Loucy (cell line): ENCODE results near the gene CTRL.
"Not testable (repeated sequence)": the region's sequence is repeated elsewhere in the genome, so short reads cannot be mapped to it uniquely, and the experiment has no call there.

Experiments used
- H2AFZ ChIP-seq: fragments of 200-600 bp; sonication (generic); 2 replicates; pipeline ENCODE4 v1.6.0; 2016; ENCODE audit warnings: antibody characterized with exemption, mild to moderate bottlenecking, low read length, moderate library complexity
- H3F3A ChIP-seq: fragments of 200-600 bp; 2 replicates; pipeline ENCODE4 v1.6.0; 2016; ENCODE audit warnings: antibody characterized with exemption, low read depth, mild to moderate bottlenecking
- H3K27me3 ChIP-seq: fragments of 200-600 bp; sonication (generic); 2 replicates; pipeline ENCODE4 v1.6.1; 2014; ENCODE audit warnings: low read length, mild to moderate bottlenecking; ENCODE audit not compliant: insufficient read depth, poor library complexity, severe bottlenecking
- H3K36me3 ChIP-seq: fragments of 200-600 bp; sonication (generic); 2 replicates; pipeline ENCODE4 v1.6.1; 2016; ENCODE audit warnings: low read length; ENCODE audit not compliant: insufficient read depth
- H3K4me1 ChIP-seq: fragments of 200-600 bp; sonication (generic); 2 replicates; pipeline ENCODE4 v1.5.1; 2014; ENCODE audit warnings: low read length, mild to moderate bottlenecking; ENCODE audit not compliant: insufficient read depth, poor library complexity, severe bottlenecking
- H3K4me2 ChIP-seq: fragments of 200-600 bp; sonication (generic); 2 replicates; pipeline ENCODE4 v1.6.0; 2014; ENCODE audit warnings: antibody characterized with exemption, low read length, low read depth, mild to moderate bottlenecking; ENCODE audit not compliant: poor library complexity, severe bottlenecking
- H3K4me3 ChIP-seq: fragments of 200-600 bp; sonication (generic); 2 replicates; pipeline ENCODE4 v1.5.1; 2014; ENCODE audit warnings: low read length, mild to moderate bottlenecking, mixed read lengths; ENCODE audit not compliant: poor library complexity, severe bottlenecking
- H3K79me2 ChIP-seq: fragments of 200-600 bp; sonication (generic); 2 replicates; pipeline ENCODE4 v1.6.1; 2014; ENCODE audit warnings: low read length; ENCODE audit not compliant: insufficient read depth
- H3K9ac ChIP-seq: fragments of 200-600 bp; sonication (generic); 2 replicates; pipeline ENCODE4 v1.6.0; 2014; ENCODE audit warnings: mild to moderate bottlenecking, low read depth, low read length, moderate library complexity; ENCODE audit not compliant: poor library complexity, severe bottlenecking
- H3K9me2 ChIP-seq: fragments of 200-600 bp; sonication (generic); replicated peaks from 2 replicates; pipeline ENCODE4 v1.6.1; 2016; ENCODE audit warnings: low read depth, low read length, mixed read lengths
- H3K9me3 ChIP-seq: fragments of 200-600 bp; sonication (generic); 2 replicates; pipeline ENCODE4 v1.6.1; 2014; ENCODE audit warnings: mild to moderate bottlenecking, antibody characterized with exemption, low read length, low read depth; ENCODE audit not compliant: insufficient read depth
- H4K20me1 ChIP-seq: fragments of 200-600 bp; sonication (generic); 2 replicates; pipeline ENCODE4 v1.6.0; 2014; ENCODE audit warnings: antibody characterized with exemption, low read length, mild to moderate bottlenecking; ENCODE audit not compliant: insufficient read depth, poor library complexity, severe bottlenecking
- EZH2phosphoT487 ChIP-seq: fragments of 200-600 bp; IDR thresholded peaks from 2 replicates; pipeline ENCODE4 v1.6.1; 2018; ENCODE audit warnings: antibody characterized with exemption, mild to moderate bottlenecking, moderate library complexity, borderline replicate concordance
- TF ChIP-seq, protein P1 (sequence below): fragments of 200-600 bp; sonication (generic); conservative IDR thresholded peaks from 2 replicates; pipeline ENCODE4 v1.5.1; 2014; ENCODE audit warnings: mild to moderate bottlenecking, antibody characterized with exemption, low read length

CTRL gene

DNA sequence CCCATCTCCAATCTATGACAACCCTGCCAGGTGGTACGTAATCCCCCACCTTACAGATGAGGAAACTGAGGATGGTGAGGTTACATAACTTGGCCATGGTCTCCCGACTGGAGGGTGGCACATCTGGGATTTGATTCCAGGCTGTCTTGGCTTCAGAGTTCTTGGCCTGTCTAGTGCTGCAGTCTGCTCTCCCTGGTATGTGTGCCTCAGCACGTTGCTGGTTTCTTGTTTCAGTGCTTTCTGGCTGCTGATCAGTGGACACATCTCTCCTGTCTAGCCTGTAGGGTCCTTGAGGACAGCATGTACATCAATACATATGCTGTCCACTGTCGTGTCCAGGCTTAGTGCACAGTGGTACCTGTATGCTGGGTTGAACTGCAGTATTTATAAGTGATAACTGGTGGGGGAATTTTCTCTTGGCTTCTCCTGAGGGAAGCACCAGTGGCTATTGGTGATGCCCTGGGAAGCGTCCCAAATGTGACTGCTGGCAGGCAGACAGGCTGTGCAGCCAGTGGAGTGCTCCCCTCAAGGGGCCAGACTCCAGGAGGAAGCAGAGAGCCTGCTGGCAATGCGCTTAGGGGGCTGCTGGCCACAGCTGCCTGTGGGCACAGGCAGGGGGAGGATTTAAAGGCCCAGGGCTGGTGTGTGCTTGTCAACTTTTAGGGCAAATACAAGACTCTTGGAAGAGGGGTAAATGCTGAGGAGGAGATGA is 14.4 kb downstream of the CTRL start:
- no peaks in the 10 kb centered on the region for H3K36me3 ChIP-seq

DNA sequence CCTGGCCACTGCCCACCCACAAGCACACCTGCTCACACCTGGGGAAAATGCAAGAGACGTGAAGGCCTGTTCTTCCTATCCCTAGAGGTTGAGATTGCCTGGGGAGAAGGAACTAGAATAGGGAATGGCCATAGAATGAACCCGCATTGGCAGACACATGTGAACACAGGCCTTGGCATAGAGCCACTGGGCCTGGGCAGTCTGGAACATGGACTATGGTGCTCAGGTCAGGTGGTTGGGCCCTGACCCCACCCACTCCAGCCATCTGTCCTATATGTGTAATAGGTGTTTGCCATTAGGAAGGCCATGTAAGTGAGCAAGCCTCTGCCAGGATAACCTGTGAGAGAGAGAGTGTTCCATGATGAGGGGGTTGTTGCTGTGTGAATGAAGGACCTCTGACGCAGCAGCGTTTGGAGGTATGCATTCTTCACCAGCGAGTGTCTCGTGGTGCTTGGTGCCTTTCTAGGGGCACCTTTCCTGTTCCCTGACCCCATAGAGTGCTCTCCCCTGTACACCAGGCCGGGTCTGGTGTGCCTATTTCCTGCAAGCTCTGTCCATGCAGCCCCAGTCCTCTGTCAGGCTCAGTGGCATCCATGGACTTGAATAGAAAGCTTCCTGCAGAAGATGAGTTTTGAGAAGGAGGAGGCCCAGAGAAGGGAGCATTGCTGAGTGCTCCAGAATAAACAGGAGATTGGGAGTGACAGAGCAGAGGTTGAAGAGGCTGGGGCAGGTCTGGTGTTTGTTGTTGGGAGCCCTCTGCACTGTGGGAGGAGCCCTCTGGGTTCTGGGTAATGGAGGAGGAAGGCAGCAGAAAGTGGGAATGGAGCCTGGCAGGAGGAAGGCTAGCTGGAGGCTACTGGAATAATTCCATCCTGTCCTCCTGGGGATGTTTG is 15.6 kb downstream of the CTRL start:
- no peaks in the 10 kb centered on the region for H3K36me3 ChIP-seq
- no peaks in the 10 kb centered on the region for H4K20me1 ChIP-seq
- no peaks in the 10 kb centered on the region for H3K9me2 ChIP-seq
- no peak overlapping the region for H2AFZ ChIP-seq
- TF ChIP-seq, protein P1, sequence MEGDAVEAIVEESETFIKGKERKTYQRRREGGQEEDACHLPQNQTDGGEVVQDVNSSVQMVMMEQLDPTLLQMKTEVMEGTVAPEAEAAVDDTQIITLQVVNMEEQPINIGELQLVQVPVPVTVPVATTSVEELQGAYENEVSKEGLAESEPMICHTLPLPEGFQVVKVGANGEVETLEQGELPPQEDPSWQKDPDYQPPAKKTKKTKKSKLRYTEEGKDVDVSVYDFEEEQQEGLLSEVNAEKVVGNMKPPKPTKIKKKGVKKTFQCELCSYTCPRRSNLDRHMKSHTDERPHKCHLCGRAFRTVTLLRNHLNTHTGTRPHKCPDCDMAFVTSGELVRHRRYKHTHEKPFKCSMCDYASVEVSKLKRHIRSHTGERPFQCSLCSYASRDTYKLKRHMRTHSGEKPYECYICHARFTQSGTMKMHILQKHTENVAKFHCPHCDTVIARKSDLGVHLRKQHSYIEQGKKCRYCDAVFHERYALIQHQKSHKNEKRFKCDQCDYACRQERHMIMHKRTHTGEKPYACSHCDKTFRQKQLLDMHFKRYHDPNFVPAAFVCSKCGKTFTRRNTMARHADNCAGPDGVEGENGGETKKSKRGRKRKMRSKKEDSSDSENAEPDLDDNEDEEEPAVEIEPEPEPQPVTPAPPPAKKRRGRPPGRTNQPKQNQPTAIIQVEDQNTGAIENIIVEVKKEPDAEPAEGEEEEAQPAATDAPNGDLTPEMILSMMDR, result no peak
- no peak for TF ChIP-seq EZH2phosphoT487
- H3K9me3 ChIP-seq, result no peaks in the 10 kb centered on the region
- H3K9ac ChIP-seq, result no peak overlapping the region
- peaks cover 1% of the 10 kb centered on the region for H3K4me1 ChIP-seq
- no peak overlapping the region for H3K4me2 ChIP-seq
- H3K79me2 ChIP-seq, result no peaks in the 10 kb centered on the region
- no peak overlapping the region for H3K4me3 ChIP-seq
- H3K27me3 ChIP-seq, result no peaks in the 10 kb centered on the region
- H3F3A ChIP-seq, result no peaks in the 10 kb centered on the region

More for the DNA sequence above, 14.4 kb downstream of the CTRL start:
- no peaks in the 10 kb centered on the region for H3K9me2 ChIP-seq
- no peak overlapping the region for H3K4me2 ChIP-seq
- no peaks in the 10 kb centered on the region for H3K4me1 ChIP-seq
- no peak overlapping the region for H3K4me3 ChIP-seq
- TF ChIP-seq, protein P1, result no peak
- no peak for TF ChIP-seq EZH2phosphoT487
- no peaks in the 10 kb centered on the region for H3K27me3 ChIP-seq
- H4K20me1 ChIP-seq, result no peaks in the 10 kb centered on the region
- no peaks in the 10 kb centered on the region for H3K9me3 ChIP-seq
- no peak overlapping the region for H3K9ac ChIP-seq
- H3F3A ChIP-seq, result no peaks in the 10 kb centered on the region
- H3K79me2 ChIP-seq, result no peaks in the 10 kb centered on the region
- H2AFZ ChIP-seq, result no peak overlapping the region

DNA sequence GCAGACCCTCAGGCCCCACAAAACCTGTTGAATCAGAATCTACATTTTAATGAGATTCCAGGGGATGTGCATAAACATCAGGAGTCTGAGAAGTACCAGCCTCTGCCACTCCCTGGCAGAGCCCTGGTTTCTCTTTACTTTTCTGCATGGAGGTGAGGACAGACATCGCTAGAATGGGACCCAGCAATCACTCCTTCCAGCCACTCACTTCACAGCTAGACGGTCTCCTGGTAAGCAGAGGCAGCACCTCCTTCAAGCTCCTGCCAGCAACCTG is 16.2 kb downstream of the CTRL start:
- not testable (repeated sequence) for H2AFZ ChIP-seq, H3K9me2 ChIP-seq, H3K36me3 ChIP-seq, H3K9ac ChIP-seq, H3K79me2 ChIP-seq, H3K4me2 ChIP-seq, H3K4me1 ChIP-seq, H3K4me3 ChIP-seq, H3K27me3 ChIP-seq, H3F3A ChIP-seq, H4K20me1 ChIP-seq, H3K9me3 ChIP-seq
